C4-2B (cell line): ENCODE results near the gene TDP2.

Experiments
- CTCF ChIP-seq: fragments of 450-650 bp; conservative IDR thresholded peaks from 2 replicates; pipeline ENCODE4 v1.5.1; 2017; ENCODE audit warnings: mild to moderate bottlenecking
- ZFX ChIP-seq: fragments of 450-650 bp; IDR thresholded peaks from 2 replicates; pipeline ENCODE4 v1.6.1; 2017

GRCh38 chr6:24642061-24642460 is 24.6 kb downstream of the TDP2 start:
- TF ChIP-seq CTCF (no peak), ZFX (no peak)
